HUES6 (cell line): ENCODE results near the gene HIPK2.

Source experiments
- H3K27ac ChIP-seq: 2 replicates; pipeline ENCODE4 v1.7.0; 2013; ENCODE audit warnings: low read depth, mild to moderate bottlenecking, low read length, inconsistent platforms
- H3K27me3 ChIP-seq: 2 replicates; pipeline ENCODE4 v1.6.1; 2013; ENCODE audit warnings: low read length; ENCODE audit not compliant: control insufficient read depth, insufficient read depth
- H3K36me3 ChIP-seq: 2 replicates; pipeline ENCODE4 v1.6.1; 2013; ENCODE audit warnings: low read length; ENCODE audit not compliant: control insufficient read depth, insufficient read depth
- H3K4me1 ChIP-seq: 2 replicates; pipeline ENCODE4 v1.6.1; 2013; ENCODE audit warnings: low read length; ENCODE audit not compliant: control insufficient read depth, insufficient read depth
- H3K4me3 ChIP-seq: 2 replicates; pipeline ENCODE4 v1.5.1; 2013; ENCODE audit warnings: low read depth, low read length
- H3K9ac ChIP-seq: one replicate; pipeline ENCODE4 v1.6.1; 2013; ENCODE audit warnings: mild to moderate bottlenecking, low read length
- H3K9me3 ChIP-seq: 2 replicates; pipeline ENCODE4 v1.6.1; 2013; ENCODE audit warnings: low read depth, low read length; ENCODE audit not compliant: control insufficient read depth, insufficient read depth

Gene HIPK2

DNA sequence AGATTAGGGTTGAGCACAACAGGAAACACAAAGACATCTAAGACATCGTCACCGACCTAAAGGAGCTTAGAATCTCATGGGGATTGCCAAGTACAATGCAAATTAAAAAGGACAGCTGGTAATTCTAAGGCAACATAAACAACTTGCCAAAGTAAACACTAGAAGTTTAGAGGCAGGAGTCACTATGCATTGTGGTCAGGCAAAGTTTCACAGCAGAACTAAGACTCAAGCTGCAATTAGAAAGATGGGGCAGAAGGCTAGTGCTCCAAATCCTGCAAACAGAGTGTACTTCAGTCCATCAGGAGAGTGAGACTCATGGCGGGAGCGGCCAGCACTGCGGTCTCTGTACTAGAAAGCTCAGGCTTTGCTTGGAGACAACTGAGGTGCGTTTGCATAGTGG lies 52.7 kb downstream of the HIPK2 start:
- peaks cover 4% of the 10 kb centered on the region for H3K9me3 ChIP-seq
- H3K27ac ChIP-seq: no peak overlapping the region
- H3K27me3 ChIP-seq: no peaks in the 10 kb centered on the region
- no peak overlapping the region for H3K4me3 ChIP-seq
- H3K9ac ChIP-seq: no peak overlapping the region
- peaks cover 6% of the 10 kb centered on the region; the same call in 1 of the 2 replicates for H3K4me1 ChIP-seq
- H3K36me3 ChIP-seq: no peaks in the 10 kb centered on the region

DNA sequence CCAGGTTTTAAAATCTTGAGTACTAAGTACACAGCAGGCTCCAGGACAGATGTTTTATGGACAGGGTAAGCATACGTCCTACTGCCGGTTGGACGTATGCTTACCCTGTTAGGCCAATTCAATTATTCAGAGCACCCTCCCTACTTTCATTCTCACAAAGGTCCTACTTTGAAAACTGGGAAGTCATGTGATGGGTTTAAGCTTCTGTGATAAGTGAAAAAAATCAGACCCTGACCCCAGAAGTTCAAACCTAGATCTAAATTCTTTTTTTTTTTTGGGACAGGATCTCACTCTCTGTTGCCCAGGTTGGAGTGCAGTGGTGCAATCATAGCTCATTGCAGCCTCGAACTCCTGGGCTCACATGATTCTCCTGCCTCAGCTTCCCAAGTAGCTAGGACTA lies 55.2 kb downstream of the HIPK2 start:
- Histone ChIP-seq H3K9ac (no peak overlapping the region), H3K9me3 (no peaks in the 10 kb centered on the region), H3K4me1 (peaks cover 6% of the 10 kb centered on the region; the same call in 1 of the 2 replicates), H3K27ac (no peak overlapping the region), H3K27me3 (no peaks in the 10 kb centered on the region), H3K36me3 (no peaks in the 10 kb centered on the region), H3K4me3 (no peak overlapping the region)

DNA sequence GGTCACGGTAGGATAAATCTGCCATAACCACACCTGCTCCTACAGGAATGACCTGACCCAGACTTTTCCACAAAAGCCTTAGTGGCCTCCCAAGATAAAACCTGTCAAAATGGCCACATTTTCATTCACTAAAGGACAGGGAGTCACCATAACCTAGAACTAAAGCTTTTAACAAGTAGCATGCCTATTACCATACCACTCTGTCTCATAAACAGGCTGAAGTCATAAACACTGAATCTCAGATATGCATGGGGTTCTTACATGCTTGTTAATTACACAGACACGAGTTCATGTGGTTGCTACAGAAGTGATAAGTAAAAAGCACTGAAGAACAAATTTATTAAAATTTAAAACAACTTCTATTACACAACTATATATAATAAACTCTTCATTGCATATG lies 56.0 kb downstream of the HIPK2 start:
- no peak overlapping the region for H3K27ac ChIP-seq

DNA sequence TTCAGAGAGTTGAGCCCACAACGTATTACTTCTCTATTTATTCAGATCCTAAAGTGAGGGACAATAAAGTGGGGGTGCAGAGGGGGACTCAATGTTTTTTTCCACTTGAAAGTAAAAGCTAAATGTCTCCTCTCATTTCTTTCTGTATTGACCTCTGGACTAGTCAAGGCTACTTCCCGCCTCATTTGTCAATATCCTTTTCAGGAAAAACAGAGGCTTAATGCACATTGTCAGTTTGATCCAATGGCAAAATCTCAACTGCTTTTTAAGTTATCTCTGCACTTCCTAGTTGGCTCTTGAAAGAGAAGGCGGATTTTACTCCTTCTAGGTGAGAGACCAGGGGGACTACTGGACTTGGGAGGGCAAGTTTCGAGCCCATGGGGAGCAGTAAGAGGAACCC lies 56.4 kb downstream of the HIPK2 start:
- Histone ChIP-seq H3K9ac (no peak overlapping the region), H3K4me3 (no peak overlapping the region), H3K36me3 (peaks cover 4% of the 10 kb centered on the region), H3K9me3 (no peaks in the 10 kb centered on the region), H3K27me3 (no peaks in the 10 kb centered on the region), H3K4me1 (peaks cover 6% of the 10 kb centered on the region; the same call in 1 of the 2 replicates), H3K27ac (no peak overlapping the region)

More for the DNA sequence above, 56.0 kb downstream of the HIPK2 start:
- peaks cover under 1% of the 10 kb centered on the region; the same call in 1 of the 2 replicates for H3K36me3 ChIP-seq
- H3K9me3 ChIP-seq: no peaks in the 10 kb centered on the region
- H3K4me3 ChIP-seq: no peak overlapping the region
- peaks cover 6% of the 10 kb centered on the region; the same call in 1 of the 2 replicates for H3K4me1 ChIP-seq
- H3K9ac ChIP-seq: no peak overlapping the region
- H3K27me3 ChIP-seq: no peaks in the 10 kb centered on the region

DNA sequence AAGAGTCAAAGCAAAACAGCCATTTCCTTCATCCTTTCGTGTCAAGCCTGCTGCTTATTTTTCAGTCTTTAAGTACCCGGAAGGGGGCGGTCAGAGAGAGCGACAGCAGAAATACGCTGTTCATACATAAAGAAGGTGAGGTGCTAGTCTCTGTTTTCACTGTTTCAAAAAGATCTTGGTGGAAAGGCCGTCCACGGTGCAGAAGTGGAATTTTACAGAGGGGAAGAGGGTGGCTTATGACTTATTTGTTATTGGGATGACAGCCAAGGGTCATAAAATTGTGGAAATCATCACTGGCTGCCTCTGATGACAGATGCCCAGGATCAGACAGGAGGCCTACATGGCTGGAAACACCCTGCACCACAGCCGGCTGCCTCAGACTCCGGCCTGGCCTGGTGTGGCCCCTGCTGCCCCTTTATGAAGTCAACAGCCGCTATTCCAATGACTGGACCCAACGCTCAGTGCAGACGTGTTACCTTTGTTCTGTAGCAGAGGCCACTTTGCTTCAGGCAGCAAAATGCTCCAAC lies 57.0 kb downstream of the HIPK2 start:
- H3K9ac ChIP-seq: no peak overlapping the region
- no peak overlapping the region for H3K27ac ChIP-seq
- no peaks in the 10 kb centered on the region for H3K27me3 ChIP-seq
- peaks cover 6% of the 10 kb centered on the region; the same call in 1 of the 2 replicates for H3K4me1 ChIP-seq
- no peaks in the 10 kb centered on the region for H3K9me3 ChIP-seq
- no peak overlapping the region for H3K4me3 ChIP-seq
- H3K36me3 ChIP-seq: peaks cover 11% of the 10 kb centered on the region

DNA sequence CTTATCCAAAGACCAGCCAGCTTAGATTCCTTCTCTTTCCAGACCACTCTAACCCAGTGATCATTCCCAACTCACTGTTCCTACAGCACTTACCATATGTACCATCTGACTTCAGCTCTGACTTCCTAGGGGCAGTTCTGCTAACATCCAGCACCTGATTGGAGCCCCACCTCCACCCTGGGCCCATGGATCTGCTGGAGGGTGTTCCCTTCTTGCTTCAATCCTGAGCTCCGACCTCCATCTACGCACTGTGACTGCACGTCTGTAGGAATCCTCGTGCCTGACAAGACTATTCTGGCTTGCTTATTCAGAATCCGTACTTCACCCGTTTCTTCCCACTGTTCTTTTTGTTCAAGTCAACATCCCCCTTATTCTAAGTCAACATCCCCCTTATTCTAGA lies 57.6 kb downstream of the HIPK2 start:
- H3K27ac ChIP-seq: no peak overlapping the region
- no peaks in the 10 kb centered on the region for H3K27me3 ChIP-seq
- peaks cover 4% of the 10 kb centered on the region; the same call in 1 of the 2 replicates for H3K4me1 ChIP-seq
- peaks cover 15% of the 10 kb centered on the region for H3K36me3 ChIP-seq
- H3K9me3 ChIP-seq: no peaks in the 10 kb centered on the region
- H3K9ac ChIP-seq: no peak overlapping the region
- H3K4me3 ChIP-seq: no peak overlapping the region

DNA sequence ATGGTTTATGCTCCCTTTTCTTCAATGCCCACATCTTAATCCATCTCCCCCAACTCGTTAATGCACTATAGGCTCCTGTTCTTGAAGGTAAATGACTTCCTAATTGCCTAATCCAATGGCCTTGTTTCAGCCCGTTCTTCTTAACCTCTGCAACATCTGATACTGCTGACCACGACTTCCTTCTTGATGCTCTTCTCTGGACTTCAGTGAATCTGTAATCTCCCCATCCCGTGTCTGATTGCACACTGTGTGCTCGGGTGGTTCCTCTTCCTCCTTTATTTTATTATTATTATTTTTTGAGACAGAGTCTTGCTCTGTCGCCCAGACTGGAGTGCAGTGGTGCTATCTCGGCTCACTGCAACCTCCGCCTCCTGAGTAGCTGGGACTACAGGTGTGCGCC lies 58.9 kb downstream of the HIPK2 start:
- peaks cover 10% of the 10 kb centered on the region for H3K4me1 ChIP-seq

DNA sequence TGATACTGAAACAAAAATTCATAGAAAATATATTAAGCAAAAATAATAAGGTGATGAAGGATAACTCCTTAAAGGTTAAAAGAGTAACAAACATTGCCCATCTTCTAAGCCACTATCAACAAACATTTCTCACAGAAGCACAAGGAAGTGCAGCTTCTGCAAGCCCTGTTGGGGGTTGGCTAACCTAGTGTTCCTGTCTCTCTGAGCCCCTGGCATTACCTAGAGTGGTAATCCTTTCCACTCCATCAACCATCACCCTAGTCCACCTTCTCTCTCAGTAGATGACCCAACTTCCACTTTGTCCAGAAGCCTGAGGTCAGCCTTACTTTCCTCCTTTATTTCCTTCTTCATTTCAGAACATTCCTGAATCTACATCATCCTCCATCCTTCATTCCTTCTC lies 59.7 kb downstream of the HIPK2 start:
- H3K27me3 ChIP-seq: no peaks in the 10 kb centered on the region
- peaks cover 15% of the 10 kb centered on the region for H3K36me3 ChIP-seq
- no peak overlapping the region for H3K9ac ChIP-seq
- peaks cover 17% of the 10 kb centered on the region for H3K4me1 ChIP-seq
- no peak overlapping the region for H3K4me3 ChIP-seq
- no peaks in the 10 kb centered on the region for H3K9me3 ChIP-seq
- H3K27ac ChIP-seq: no peak overlapping the region

More for the DNA sequence above, 58.9 kb downstream of the HIPK2 start:
- Histone ChIP-seq H3K27me3 (no peaks in the 10 kb centered on the region), H3K4me3 (no peak overlapping the region), H3K36me3 (peaks cover 15% of the 10 kb centered on the region), H3K9ac (no peak overlapping the region), H3K9me3 (no peaks in the 10 kb centered on the region), H3K27ac (no peak overlapping the region)

DNA sequence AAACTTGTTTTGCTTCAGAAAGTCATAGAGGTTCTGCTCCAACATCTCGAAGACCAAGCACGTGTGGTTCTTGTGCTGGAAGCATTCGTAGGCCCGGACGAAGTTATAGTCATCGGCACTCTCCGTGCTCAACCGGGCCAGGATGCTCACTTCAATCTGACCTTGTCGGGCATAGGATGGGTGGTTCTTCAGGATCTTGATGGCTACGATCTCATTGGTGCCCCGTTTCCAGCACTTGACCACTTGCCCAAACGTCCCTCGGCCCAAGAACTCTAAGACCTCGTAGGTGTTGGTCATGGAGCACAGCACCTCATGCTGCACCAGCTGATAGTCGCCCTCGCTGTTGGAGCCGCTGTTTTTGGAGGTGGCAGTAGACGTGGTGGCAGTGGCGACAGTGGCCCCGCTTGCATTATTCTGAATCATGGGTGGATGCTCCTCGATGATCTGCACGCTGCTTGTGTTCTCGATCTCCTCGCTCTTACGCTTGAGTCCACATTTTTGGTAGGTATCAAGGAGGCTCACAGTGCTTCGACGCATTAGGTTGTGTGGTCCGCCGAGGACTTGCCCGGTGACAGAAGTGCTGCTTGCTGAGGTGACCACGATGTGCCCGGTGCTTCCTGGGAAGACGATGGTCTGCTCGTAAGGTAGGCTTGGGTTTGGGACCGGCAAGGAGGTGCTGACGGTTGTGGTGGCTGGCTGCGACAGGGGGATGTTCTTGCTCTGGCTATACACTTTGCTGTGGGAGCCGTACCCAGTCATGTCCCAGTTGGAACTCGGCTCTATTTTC lies 61.4 kb downstream of the HIPK2 start:
- H3K4me1 ChIP-seq: peaks cover 34% of the 10 kb centered on the region
- H3K27ac ChIP-seq: no peak overlapping the region
- H3K27me3 ChIP-seq: no peaks in the 10 kb centered on the region
- H3K36me3 ChIP-seq: peaks cover 15% of the 10 kb centered on the region
- no peak overlapping the region for H3K9ac ChIP-seq
- H3K4me3 ChIP-seq: no peak overlapping the region
- H3K9me3 ChIP-seq: no peaks in the 10 kb centered on the region

DNA sequence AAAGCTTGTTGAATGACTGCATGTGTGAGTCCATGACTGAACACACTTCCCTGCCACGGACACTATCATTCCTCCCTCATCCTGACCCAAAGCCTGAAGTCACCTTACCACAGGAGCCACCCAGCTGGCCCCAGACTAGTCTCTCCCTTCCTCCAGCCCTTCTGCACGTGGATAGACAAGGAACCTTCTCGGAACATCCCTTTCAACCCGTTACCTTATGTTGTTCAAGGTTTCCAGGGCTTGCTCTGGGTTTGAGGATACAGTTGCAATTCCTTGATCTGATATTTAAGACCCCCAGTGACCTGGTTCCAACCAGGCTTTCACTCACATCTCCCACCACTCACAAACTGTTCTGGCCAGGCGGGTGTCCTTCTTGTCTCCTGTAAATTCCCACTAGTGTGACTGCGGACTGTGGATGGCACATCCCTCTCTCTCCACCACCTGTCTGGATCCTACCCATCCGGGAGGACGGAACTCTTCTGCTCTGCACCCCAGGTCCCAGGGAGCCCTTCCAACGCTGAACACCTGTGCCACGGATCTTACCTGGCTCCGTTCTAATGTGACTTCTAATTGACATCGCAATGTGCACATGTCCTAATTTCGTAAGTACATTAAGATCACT lies 62.5 kb downstream of the HIPK2 start:
- Histone ChIP-seq H3K9me3 (no peaks in the 10 kb centered on the region), H3K27ac (no peak overlapping the region), H3K9ac (no peak overlapping the region), H3K36me3 (peaks cover 15% of the 10 kb centered on the region), H3K4me1 (peaks cover 34% of the 10 kb centered on the region), H3K27me3 (no peaks in the 10 kb centered on the region), H3K4me3 (no peak overlapping the region)
